Measurements from ENCODE around the gene HEMGN. TPM values are rescaled to one million over a fixed set of nuclear protein-coding genes. Genes with fewer than 3 reads are reported as not detected.

HEMGN gene
- total and polyA plus RNA-seq, 9 donors: 2.3 to 9.4 (median 6.7) TPM

GRCh38 chr9:97911970-97912369 lies 26.0 kb downstream of the HEMGN start:
- no peak for DNase-seq
- Histone ChIP-seq H3K4me1 (ENCODE audit: control insufficient read depth, insufficient read depth, low read length) (no peaks in the 10 kb centered on the region), H3K4me3 (ENCODE audit: low read length) (no peak overlapping the region), H3K27me3 (ENCODE audit: control insufficient read depth, insufficient read depth, low read length) (no peaks in the 10 kb centered on the region), H3K9me3 (replicated peaks; ENCODE audit: control insufficient read depth, low read depth, low read length) (no peaks in the 10 kb centered on the region), H3K27ac (ENCODE audit: low read length) (no peak overlapping the region), H3K36me3 (ENCODE audit: control insufficient read depth, insufficient read depth, low read length) (peaks cover 55% of the 10 kb centered on the region)
- no CpG with 5 or more reads among the region's 1 CpG for WGBS (ENCODE audit: insufficient coverage)

- Histone ChIP-seq H3K9me3 (replicated peaks; ENCODE audit: control insufficient read depth, low read depth, low read length) (no peaks in the 10 kb centered on the region), H3K27ac (ENCODE audit: low read length) (no peak overlapping the region), H3K4me1 (ENCODE audit: control insufficient read depth, insufficient read depth, low read length) (no peaks in the 10 kb centered on the region), H3K27me3 (ENCODE audit: control insufficient read depth, insufficient read depth, low read length) (no peaks in the 10 kb centered on the region), H3K36me3 (ENCODE audit: control insufficient read depth, insufficient read depth, low read length) (peaks cover 55% of the 10 kb centered on the region), H3K4me3 (ENCODE audit: low read length) (no peak overlapping the region)
- DNase-seq: no peak
- no CpG with 5 or more reads among the region's 2 CpGs for WGBS (ENCODE audit: insufficient coverage)
These were observed 26.4 kb downstream of the HEMGN start for GRCh38 chr9:97911528-97911927.

- Histone ChIP-seq H3K27ac (ENCODE audit: low read length) (no peak overlapping the region), H3K36me3 (ENCODE audit: control insufficient read depth, insufficient read depth, low read length) (peaks cover 51% of the 10 kb centered on the region), H3K9me3 (replicated peaks; ENCODE audit: control insufficient read depth, low read depth, low read length) (no peaks in the 10 kb centered on the region), H3K4me3 (ENCODE audit: low read length) (no peak overlapping the region), H3K4me1 (ENCODE audit: control insufficient read depth, insufficient read depth, low read length) (no peaks in the 10 kb centered on the region), H3K27me3 (ENCODE audit: control insufficient read depth, insufficient read depth, low read length) (no peaks in the 10 kb centered on the region)
- no peak for DNase-seq
- 95% methylated on average over 6 of the region's 6 CpGs for WGBS (ENCODE audit: insufficient coverage)
These were observed 27.6 kb downstream of the HEMGN start for GRCh38 chr9:97910357-97910756.

GRCh38 chr9:97908705-97909104 lies 29.3 kb downstream of the HEMGN start:
- WGBS (ENCODE audit: insufficient coverage): no CpG with 5 or more reads among the region's 1 CpG
- H3K27me3 ChIP-seq (ENCODE audit: control insufficient read depth, insufficient read depth, low read length): no peaks in the 10 kb centered on the region
- no peaks in the 10 kb centered on the region for H3K4me1 ChIP-seq (ENCODE audit: control insufficient read depth, insufficient read depth, low read length)
- H3K36me3 ChIP-seq (ENCODE audit: control insufficient read depth, insufficient read depth, low read length): peaks cover 52% of the 10 kb centered on the region
- H3K27ac ChIP-seq (ENCODE audit: low read length): no peak overlapping the region
- H3K9me3 ChIP-seq (replicated peaks; ENCODE audit: control insufficient read depth, low read depth, low read length): no peaks in the 10 kb centered on the region
- no peak overlapping the region for H3K4me3 ChIP-seq (ENCODE audit: low read length)
- DNase-seq: no peak

GRCh38 chr9:97907632-97908031 lies 30.3 kb downstream of the HEMGN start:
- Histone ChIP-seq H3K27me3 (ENCODE audit: control insufficient read depth, insufficient read depth, low read length) (no peaks in the 10 kb centered on the region), H3K4me3 (ENCODE audit: low read length) (no peak overlapping the region), H3K9me3 (replicated peaks; ENCODE audit: control insufficient read depth, low read depth, low read length) (no peaks in the 10 kb centered on the region), H3K27ac (ENCODE audit: low read length) (no peak overlapping the region), H3K4me1 (ENCODE audit: control insufficient read depth, insufficient read depth, low read length) (no peaks in the 10 kb centered on the region), H3K36me3 (ENCODE audit: control insufficient read depth, insufficient read depth, low read length) (peaks cover 47% of the 10 kb centered on the region)
- WGBS (ENCODE audit: insufficient coverage): 87% methylated on average over 5 of the region's 5 CpGs
- no peak for DNase-seq

- H3K27me3 ChIP-seq (ENCODE audit: control insufficient read depth, insufficient read depth, low read length): no peaks in the 10 kb centered on the region
- H3K9me3 ChIP-seq (replicated peaks; ENCODE audit: control insufficient read depth, low read depth, low read length): no peaks in the 10 kb centered on the region
- DNase-seq: no peak
- 100% methylated on average over 1 of the region's 3 CpGs for WGBS (ENCODE audit: insufficient coverage)
- no peak overlapping the region for H3K27ac ChIP-seq (ENCODE audit: low read length)
- H3K4me1 ChIP-seq (ENCODE audit: control insufficient read depth, insufficient read depth, low read length): no peaks in the 10 kb centered on the region
- no peak overlapping the region for H3K4me3 ChIP-seq (ENCODE audit: low read length)
- H3K36me3 ChIP-seq (ENCODE audit: control insufficient read depth, insufficient read depth, low read length): peaks cover 41% of the 10 kb centered on the region
These were observed 30.9 kb downstream of the HEMGN start for GRCh38 chr9:97907046-97907445.

- H3K27me3 ChIP-seq (ENCODE audit: control insufficient read depth, insufficient read depth, low read length): no peaks in the 10 kb centered on the region
- H3K27ac ChIP-seq (ENCODE audit: low read length): no peak overlapping the region
- peaks cover 37% of the 10 kb centered on the region for H3K36me3 ChIP-seq (ENCODE audit: control insufficient read depth, insufficient read depth, low read length)
- H3K4me3 ChIP-seq (ENCODE audit: low read length): no peak overlapping the region
- DNase-seq: no peak
- no peaks in the 10 kb centered on the region for H3K9me3 ChIP-seq (replicated peaks; ENCODE audit: control insufficient read depth, low read depth, low read length)
- no peaks in the 10 kb centered on the region for H3K4me1 ChIP-seq (ENCODE audit: control insufficient read depth, insufficient read depth, low read length)
- 83% methylated on average over 5 of the region's 12 CpGs for WGBS (ENCODE audit: insufficient coverage)
These were observed 31.6 kb downstream of the HEMGN start for GRCh38 chr9:97906236-97906831.

GRCh38 chr9:97905228-97905627 lies 32.7 kb downstream of the HEMGN start:
- no CpG with 5 or more reads among the region's 2 CpGs for WGBS (ENCODE audit: insufficient coverage)
- Histone ChIP-seq H3K9me3 (replicated peaks; ENCODE audit: control insufficient read depth, low read depth, low read length) (no peaks in the 10 kb centered on the region), H3K27ac (ENCODE audit: low read length) (no peak overlapping the region), H3K4me1 (ENCODE audit: control insufficient read depth, insufficient read depth, low read length) (no peaks in the 10 kb centered on the region), H3K4me3 (ENCODE audit: low read length) (no peak overlapping the region), H3K36me3 (ENCODE audit: control insufficient read depth, insufficient read depth, low read length) (peaks cover 28% of the 10 kb centered on the region), H3K27me3 (ENCODE audit: control insufficient read depth, insufficient read depth, low read length) (no peaks in the 10 kb centered on the region)
- DNase-seq: no peak

- H3K36me3 ChIP-seq (ENCODE audit: control insufficient read depth, insufficient read depth, low read length): peaks cover 23% of the 10 kb centered on the region
These were observed 33.2 kb downstream of the HEMGN start for GRCh38 chr9:97904725-97905124.

GRCh38 chr9:97903177-97903576 lies 34.8 kb downstream of the HEMGN start:
- Histone ChIP-seq H3K27me3 (ENCODE audit: control insufficient read depth, insufficient read depth, low read length) (no peaks in the 10 kb centered on the region), H3K27ac (ENCODE audit: low read length) (no peak overlapping the region), H3K4me3 (ENCODE audit: low read length) (no peak overlapping the region), H3K9me3 (replicated peaks; ENCODE audit: control insufficient read depth, low read depth, low read length) (no peaks in the 10 kb centered on the region), H3K36me3 (ENCODE audit: control insufficient read depth, insufficient read depth, low read length) (peaks cover 15% of the 10 kb centered on the region), H3K4me1 (ENCODE audit: control insufficient read depth, insufficient read depth, low read length) (no peaks in the 10 kb centered on the region)
- no peak for DNase-seq
- WGBS (ENCODE audit: insufficient coverage): no CpG with 5 or more reads among the region's 1 CpG

More at GRCh38 chr9:97904725-97905124, 33.2 kb downstream of the HEMGN start:
- H3K27ac ChIP-seq (ENCODE audit: low read length): no peak overlapping the region
- no peak overlapping the region for H3K4me3 ChIP-seq (ENCODE audit: low read length)
- no peaks in the 10 kb centered on the region for H3K4me1 ChIP-seq (ENCODE audit: control insufficient read depth, insufficient read depth, low read length)
- 90% methylated on average over 7 of the region's 9 CpGs for WGBS (ENCODE audit: insufficient coverage)
- DNase-seq: no peak
- H3K9me3 ChIP-seq (replicated peaks; ENCODE audit: control insufficient read depth, low read depth, low read length): no peaks in the 10 kb centered on the region
- H3K27me3 ChIP-seq (ENCODE audit: control insufficient read depth, insufficient read depth, low read length): no peaks in the 10 kb centered on the region
